Middle frontal gyrus (tissue), 1 donor: Measurements from ENCODE around the gene GABRD.
A peak's percentile ranks its signal among the peaks of the same experiment; 100 is the strongest.

Experiments used
- DNase-seq: peaks from one replicate; pipeline ENCODE4 v3.0.0-alpha.2; 2015; ENCODE audit warnings: low spot score; ENCODE audit errors: extremely low spot score

GABRD gene

DNA sequence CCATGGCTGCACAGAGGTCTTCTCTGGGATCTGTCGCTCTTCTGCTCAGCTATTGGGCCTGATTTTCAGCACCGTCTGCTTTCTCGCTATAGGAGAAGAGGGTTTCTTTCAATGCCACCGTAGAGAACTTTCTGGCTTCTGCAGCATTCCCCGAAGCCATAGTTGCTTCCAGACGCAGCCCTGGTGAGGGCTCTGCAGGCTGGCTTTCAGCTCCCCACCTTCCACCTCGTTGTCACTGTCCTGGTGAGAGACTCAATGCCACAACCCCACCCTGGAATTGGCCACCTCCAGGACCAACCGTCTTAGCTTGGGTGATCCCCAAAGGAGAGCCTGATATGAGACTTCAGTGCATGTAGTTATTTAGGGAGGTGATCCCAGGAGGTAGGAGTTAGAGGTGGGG is 19.1 kb downstream of the GABRD start:
- DNase-seq: no peak

DNA sequence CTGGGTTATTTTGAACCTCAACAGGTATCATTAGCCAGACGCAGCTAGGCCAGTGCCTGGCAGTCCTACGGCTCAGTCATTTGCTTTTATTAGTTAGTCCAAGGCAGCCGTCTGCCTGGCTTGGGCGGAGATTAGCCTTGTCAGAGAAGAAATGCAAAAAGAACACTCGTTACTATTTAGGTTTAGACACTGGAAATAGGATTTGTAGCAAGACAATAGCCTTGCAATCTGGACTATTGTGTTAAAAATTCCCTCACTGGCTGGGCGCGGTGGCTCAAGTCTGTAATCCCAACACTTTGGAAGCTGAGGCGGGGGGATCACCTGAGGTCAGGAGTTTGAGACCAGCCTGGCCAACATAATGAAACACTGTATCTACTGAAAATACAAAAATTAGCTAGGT is 20.1 kb downstream of the GABRD start:
- DNase-seq: no peak

DNA sequence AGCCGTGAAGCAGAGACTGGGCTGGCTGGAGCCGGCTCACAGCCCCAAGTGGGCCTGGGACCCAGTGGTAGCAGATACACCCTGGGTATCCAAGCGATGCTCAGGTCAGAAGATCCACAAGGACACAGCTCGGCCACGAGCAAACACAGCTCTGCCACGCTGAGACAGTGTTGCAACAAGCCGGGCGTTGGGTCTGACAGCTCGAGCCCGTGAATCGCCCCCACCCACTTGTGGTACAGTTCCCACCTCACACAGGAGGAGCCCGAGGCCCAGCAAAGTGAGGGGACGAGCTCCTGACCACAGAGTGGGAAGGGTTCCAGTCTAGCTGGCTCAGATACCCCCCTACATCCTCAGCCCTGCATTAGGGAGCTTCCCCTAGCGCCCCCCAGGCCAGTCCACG is 22.2 kb downstream of the GABRD start:
- no peak for DNase-seq

GRCh38 chr1:2041887-2042286 is 22.7 kb downstream of the GABRD start:
- no peak for DNase-seq

GRCh38 chr1:2042830-2043773 is 24.0 kb downstream of the GABRD start:
- no peak for DNase-seq

GRCh38 chr1:2043886-2044285 is 24.7 kb downstream of the GABRD start:
- DNase-seq: no peak

GRCh38 chr1:2044510-2045319 is 25.6 kb downstream of the GABRD start:
- DNase-seq: peak; percentile 51

GRCh38 chr1:2045468-2046173 is 26.5 kb downstream of the GABRD start:
- no peak for DNase-seq

- DNase-seq: no peak
Observed at GRCh38 chr1:2046174-2046917, 27.2 kb downstream of the GABRD start.

DNA sequence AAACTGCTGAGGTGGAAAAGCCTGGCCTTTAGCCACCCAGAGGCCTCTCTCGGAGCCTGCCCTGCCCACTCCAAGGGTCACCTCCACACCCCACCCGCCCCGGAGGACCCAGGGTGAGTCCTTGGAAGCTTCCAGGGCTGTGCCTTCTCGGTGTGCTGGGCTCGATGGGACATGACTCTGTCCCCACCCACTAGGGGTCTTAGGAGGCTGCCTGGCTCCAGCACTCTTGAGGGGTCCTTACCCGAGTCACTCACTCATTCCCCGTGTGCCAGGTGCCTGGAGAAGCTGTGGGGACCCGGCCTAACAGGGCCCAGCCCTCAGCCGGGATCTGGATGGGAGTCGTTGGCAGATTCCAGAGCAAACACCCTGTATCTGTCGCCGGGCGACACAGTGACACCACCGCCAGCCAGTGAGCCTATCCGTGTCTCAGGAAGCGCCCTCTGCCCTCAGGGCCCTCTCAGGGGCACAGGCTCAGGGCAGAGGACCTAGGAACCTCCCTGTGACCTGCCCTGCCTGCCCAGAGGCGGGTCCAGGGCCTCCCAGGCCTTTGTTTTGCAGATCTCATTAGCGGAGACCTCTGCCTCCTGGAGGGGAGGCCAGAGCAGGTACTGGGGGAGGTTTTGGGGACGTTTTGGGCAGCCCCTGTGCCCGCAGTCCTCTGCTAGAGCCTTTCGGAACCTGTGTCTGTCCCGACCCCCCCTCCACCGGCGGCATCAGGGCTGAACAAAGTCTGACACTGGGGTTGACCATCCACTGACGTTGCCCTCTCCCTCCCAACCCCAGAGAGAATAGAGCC is 28.0 kb downstream of the GABRD start:
- DNase-seq: no peak

DNA sequence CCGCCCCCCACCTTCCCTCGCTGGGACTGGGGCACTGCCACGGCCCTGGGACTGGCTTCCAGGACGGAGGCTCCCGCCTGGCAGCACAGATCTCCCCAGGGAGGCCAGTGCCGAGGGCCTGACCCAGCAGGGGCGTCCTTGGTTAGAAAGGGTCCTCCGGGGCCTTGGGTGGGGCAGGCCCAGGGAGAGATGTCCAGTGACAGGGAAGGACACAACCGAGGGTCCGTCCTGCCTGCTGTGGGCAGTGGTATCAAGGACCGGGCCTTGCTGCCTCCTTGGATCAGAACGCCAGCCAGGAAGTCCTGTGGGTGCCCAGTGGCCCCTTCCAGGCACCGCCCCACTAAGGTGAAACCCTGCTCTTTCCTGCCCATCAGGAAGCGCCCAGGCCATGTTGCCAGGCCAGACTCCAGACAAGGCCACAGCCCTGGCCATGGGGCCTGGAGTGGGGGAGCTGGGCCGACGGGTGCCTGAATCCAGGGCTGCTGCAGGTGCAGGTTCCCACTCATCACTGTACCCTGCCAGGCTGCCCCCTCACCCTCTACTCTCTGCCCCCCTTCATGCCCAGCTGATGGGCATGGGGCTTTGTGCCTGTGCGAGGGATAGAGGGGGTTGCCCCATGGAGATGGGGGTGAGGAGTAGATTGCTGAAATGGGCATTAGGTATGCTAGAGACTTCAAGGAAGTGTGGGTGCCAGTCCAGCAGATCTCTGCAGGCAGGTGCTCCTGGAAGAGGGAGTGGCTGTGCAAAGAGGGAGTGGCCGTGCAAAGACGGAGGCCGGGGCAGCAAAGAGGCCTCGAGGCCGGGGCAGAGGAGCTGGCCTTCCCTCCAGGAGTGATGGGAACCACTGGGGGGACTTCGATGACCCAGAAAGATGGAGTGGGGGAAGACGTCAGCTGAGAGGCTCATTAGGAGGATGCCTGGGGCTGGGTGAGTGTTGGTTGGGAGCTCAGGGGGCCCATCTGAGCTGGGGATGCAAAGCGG is 28.9 kb downstream of the GABRD start:
- no peak for DNase-seq

DNA sequence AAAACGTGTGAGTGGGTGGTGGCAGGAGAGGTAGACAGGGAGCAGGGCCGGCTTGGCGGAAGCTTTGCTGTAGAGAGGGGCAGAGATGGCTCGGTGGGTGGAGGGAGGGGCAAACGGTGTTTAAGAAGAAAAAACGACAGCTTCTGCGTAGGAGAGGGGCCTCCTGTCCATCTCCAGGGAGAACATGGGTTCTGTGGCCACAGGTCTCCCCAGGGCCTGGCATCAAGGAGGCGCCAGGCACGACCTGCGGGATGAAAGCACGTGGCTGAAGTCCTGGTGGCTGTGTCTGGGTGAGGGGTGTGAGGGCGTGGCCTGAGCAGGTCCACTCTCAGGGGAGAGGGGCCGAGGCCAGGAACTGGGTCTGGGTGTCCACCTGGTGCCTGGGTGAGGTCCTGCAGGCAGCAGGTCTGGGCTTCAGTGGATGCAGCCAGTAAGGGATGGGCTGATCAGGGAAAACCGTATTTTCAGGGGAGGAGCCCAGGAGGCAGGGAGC is 30.1 kb downstream of the GABRD start:
- DNase-seq: no peak

DNA sequence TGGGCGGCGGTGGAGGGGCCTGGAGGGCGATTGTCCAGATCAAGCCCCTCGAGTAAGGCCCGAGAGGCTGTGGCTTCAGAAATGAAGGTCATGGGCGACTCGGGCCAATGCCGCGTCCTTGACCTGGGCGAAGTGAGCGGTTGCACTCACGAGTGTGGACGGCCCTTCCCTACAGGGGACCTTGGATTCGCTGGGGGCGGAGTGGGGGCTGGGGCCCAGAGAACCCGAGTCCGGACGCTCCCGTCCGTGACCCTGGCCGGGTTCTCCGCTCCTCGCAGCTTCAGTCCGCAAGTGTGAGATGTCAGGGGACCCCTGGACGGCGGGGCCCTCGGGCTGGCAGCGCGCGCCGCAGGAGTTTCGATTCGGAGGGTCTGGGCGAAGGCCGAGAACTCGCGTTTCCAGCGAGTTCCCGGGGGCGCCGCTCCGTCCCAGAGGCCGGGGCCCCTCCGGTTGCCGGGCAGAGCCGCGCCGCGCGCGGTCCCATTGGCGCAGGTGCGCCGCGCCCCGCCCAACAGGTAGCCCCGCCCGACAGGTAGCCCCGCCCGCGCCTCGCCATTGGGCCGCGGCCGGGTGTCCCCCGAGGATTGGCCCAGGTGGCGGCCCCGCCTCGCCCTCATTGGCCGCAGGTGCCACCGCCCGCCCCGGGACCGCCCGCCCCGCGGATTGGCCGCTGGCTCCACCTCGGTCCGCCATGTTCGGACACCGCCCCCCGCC is 30.7 kb downstream of the GABRD start, which contains the start of gene PRKCZ:
PRKCZ (plus strand) TSS at position 694 of the 714 bp plus-strand sequence. CDS start 220 bp downstream, outside the sequence.
- no peak for DNase-seq

- DNase-seq: no peak
Observed at GRCh38 chr1:2050461-2050792, 31.3 kb downstream of the GABRD start.

GRCh38 chr1:2050793-2051682 is 31.9 kb downstream of the GABRD start:
- no peak for DNase-seq

GRCh38 chr1:2052054-2052679 is 33.0 kb downstream of the GABRD start:
- no peak for DNase-seq

DNA sequence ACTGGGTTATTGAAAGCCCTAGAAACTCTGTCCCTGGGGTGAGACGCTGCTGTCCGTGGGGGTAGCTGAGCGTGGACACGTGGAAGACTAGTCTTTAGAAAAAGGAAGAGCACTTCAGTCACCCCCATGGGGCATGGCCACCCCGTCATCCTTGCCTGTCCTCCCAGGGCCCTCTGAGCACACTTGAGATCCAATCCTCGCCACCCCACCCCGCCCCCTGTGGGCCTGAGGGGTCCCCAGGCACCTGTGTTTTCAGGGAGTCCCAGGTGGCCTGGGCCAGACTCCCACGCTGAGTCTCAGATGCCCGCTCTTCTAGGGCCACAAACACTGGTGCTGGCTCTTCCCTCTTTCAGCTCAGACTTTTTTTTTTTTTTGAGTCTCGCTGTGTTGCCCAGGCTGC is 33.6 kb downstream of the GABRD start:
- no peak for DNase-seq
